GM23248 (cell line): ENCODE measurements around the gene CCDC102A. TPM values are rescaled to one million over a fixed set of nuclear protein-coding genes. Genes with fewer than 3 reads are reported as not detected.

Experiments used
- DNase-seq: peaks from one replicate; pipeline ENCODE4 v3.0.0-alpha.2; 2015
- H2AFZ ChIP-seq: fragments of 200-600 bp; sonication (generic); 2 replicates; pipeline ENCODE4 v1.6.1; 2016; ENCODE audit warnings: antibody characterized with exemption
- H3F3A ChIP-seq: fragments of 200-600 bp; sonication (generic); 2 replicates; pipeline ENCODE4 v1.6.1; 2016; ENCODE audit warnings: mild to moderate bottlenecking, antibody characterized with exemption, mixed run types; ENCODE audit not compliant: insufficient read depth
- H3K27ac ChIP-seq: fragments of 200-600 bp; sonication (generic); 2 replicates; pipeline ENCODE4 v1.5.1; 2016; ENCODE audit warnings: mild to moderate bottlenecking
- H3K27me3 ChIP-seq: fragments of 200-600 bp; sonication (generic); replicated peaks from 2 replicates; pipeline ENCODE4 v1.6.1; 2016; ENCODE audit warnings: mild to moderate bottlenecking; ENCODE audit not compliant: insufficient read depth
- H3K36me3 ChIP-seq: fragments of 200-600 bp; sonication (generic); 2 replicates; pipeline ENCODE4 v1.6.1; 2016; ENCODE audit warnings: low read depth, mild to moderate bottlenecking
- H3K4me1 ChIP-seq: fragments of 200-600 bp; sonication (generic); 2 replicates; pipeline ENCODE4 v1.6.1; 2016; ENCODE audit warnings: mild to moderate bottlenecking; ENCODE audit not compliant: insufficient read depth
- H3K4me2 ChIP-seq: fragments of 200-600 bp; sonication (generic); one replicate; pipeline ENCODE4 v1.6.1; 2016; ENCODE audit warnings: mild to moderate bottlenecking; ENCODE audit not compliant: unreplicated experiment
- H3K4me3 ChIP-seq: fragments of 200-600 bp; sonication (generic); 2 replicates; pipeline ENCODE4 v1.5.1; 2016; ENCODE audit warnings: mild to moderate bottlenecking
- H3K79me2 ChIP-seq: fragments of 200-600 bp; sonication (generic); 2 replicates; pipeline ENCODE4 v1.6.1; 2016; ENCODE audit warnings: mild to moderate bottlenecking; ENCODE audit not compliant: insufficient read depth
- H3K9ac ChIP-seq: fragments of 200-600 bp; sonication (generic); 2 replicates; pipeline ENCODE4 v1.6.1; 2016; ENCODE audit warnings: mild to moderate bottlenecking
- H3K9me2 ChIP-seq: fragments of 200-600 bp; sonication (generic); 2 replicates; pipeline ENCODE4 v1.6.1; 2016; ENCODE audit warnings: mixed run types, mild to moderate bottlenecking, moderate library complexity; ENCODE audit not compliant: insufficient read depth
- H3K9me3 ChIP-seq: fragments of 200-600 bp; sonication (generic); one replicate; pipeline ENCODE4 v1.6.1; 2017; ENCODE audit warnings: low read depth
- H4K20me1 ChIP-seq: fragments of 200-600 bp; sonication (generic); 2 replicates; pipeline ENCODE4 v1.6.0; 2016; ENCODE audit not compliant: insufficient read depth
- EZH2 ChIP-seq: fragments of 200-600 bp; sonication (generic); IDR thresholded peaks from 2 replicates; pipeline ENCODE4 v1.6.1; 2018; ENCODE audit warnings: antibody characterized with exemption, mild to moderate bottlenecking; ENCODE audit not compliant: insufficient read depth, poor library complexity, severe bottlenecking
- EZH2phosphoT487 ChIP-seq: fragments of 200-600 bp; sonication (generic); IDR thresholded peaks from 2 replicates; pipeline ENCODE4 v1.6.1; 2018; ENCODE audit warnings: antibody characterized with exemption, moderate library complexity, mild to moderate bottlenecking, low read depth; ENCODE audit not compliant: insufficient read depth
- WGBS, 2 experiments: methylation state at CpG; one replicate each; pipeline ENCODE4 v1.1.6; 2015 to 2017; ENCODE audit warnings: low lambda C conversion rate in 2 of 2, low coverage in 1 of 2; ENCODE audit errors: missing lambda C conversion rate in 2 of 2; 5-methylcytosine and 5-hydroxymethylcytosine counted together
- in situ Hi-C: fragments of 300-500 bp; cut with MboI; formaldehyde crosslinking; loops from 2 replicates; pipeline ENCODE4 v1.15.0; 2020
- polyA plus RNA-seq: library from polyadenylated mRNA; unstranded; fragments of >200 nt; fragmentation: Nextera tagmentation; extraction: Ambion mirVana; gene quantifications from 2 replicates; pipeline ENCODE4 v1.2.1, GENCODE V29; 2016
- total RNA-seq: library from RNA; depleted of rRNA; stranded (reverse); fragments of >200 nt; shearing (Covaris generic); gene quantifications from 2 replicates; pipeline ENCODE4 v1.2.3, GENCODE V29; 2014; rRNA removed

Gene CCDC102A
- total RNA-seq (17.7 and 20.6 TPM in 2 replicates), polyA plus RNA-seq (3.9 and 4.6 TPM in 2 replicates)

- WGBS, 2 experiments: 1% methylated on average over 37 to 66 of the region's 81 CpGs
- TF ChIP-seq EZH2 (no peak), EZH2phosphoT487 (no peak)
- Histone ChIP-seq H3K4me1 (peaks cover 9% of the 10 kb centered on the region; the same call in 1 of the 2 replicates), H3K9me3 (no peaks in the 10 kb centered on the region), H3K9me2 (no peaks in the 10 kb centered on the region), H2AFZ (peak within 1 kb of the TSS; percentile 99), H3K9ac (peak within 1 kb of the TSS; percentile 86), H3K4me2 (peak within 1 kb of the TSS; percentile 90), H3K27ac (no peak within 1 kb of the TSS), H3K4me3 (peak within 1 kb of the TSS; percentile 100), H3K27me3 (no peaks in the 10 kb centered on the region), H3F3A (0 out of 2 replicates have a peak, but pooled peaks cover 7% of the 10 kb centered on the region), H3K79me2 (peaks cover 4% of the 10 kb centered on the region; the same call in 1 of the 2 replicates), H4K20me1 (no peaks in the 10 kb centered on the region), H3K36me3 (no peaks in the 10 kb centered on the region)
- peak; percentile 60 for DNase-seq
- in situ Hi-C loops: no loop called here
Measured at GRCh38 chr16:57536306-57537193, at the start of gene CCDC102A. Gene CCDC102A (minus strand): TSS chr16:57536571. CDS start chr16:57529177, 7,394 bp downstream.

- Histone ChIP-seq H3K4me1 (peaks cover 2% of the 10 kb centered on the region), H3K79me2 (no peaks in the 10 kb centered on the region), H3K4me3 (no peak overlapping the region), H3K4me2 (no peak overlapping the region), H3K9ac (no peak overlapping the region), H3K36me3 (no peaks in the 10 kb centered on the region), H4K20me1 (no peaks in the 10 kb centered on the region), H2AFZ (no peak overlapping the region), H3K27me3 (no peaks in the 10 kb centered on the region; the same call in 1 of the 2 replicates), H3K27ac (no peak overlapping the region), H3K9me2 (no peaks in the 10 kb centered on the region), H3F3A (no peaks in the 10 kb centered on the region), H3K9me3 (no peaks in the 10 kb centered on the region)
- WGBS, 2 experiments: 34% methylated on average over 3 of the region's 3 CpGs
- TF ChIP-seq EZH2phosphoT487: no peak
- TF ChIP-seq EZH2: no peak
- no peak for DNase-seq
- in situ Hi-C loops: loop anchor here (10.0 kb wide), 1 partner anchor 130 kb away; no protein-coding TSS in a partner anchor
Measured at GRCh38 chr16:57585051-57585687, 48.8 kb upstream of the CCDC102A start.

GRCh38 chr16:57579361-57579665, 42.9 kb upstream of the CCDC102A start:
- no peak for TF ChIP-seq EZH2
- no peak for TF ChIP-seq EZH2phosphoT487
- 19 to 29% methylated on average over 2 of the region's 2 CpGs for WGBS, 2 experiments
- H3K79me2 ChIP-seq: no peaks in the 10 kb centered on the region
- no peak overlapping the region for H3K9ac ChIP-seq
- no peaks in the 10 kb centered on the region for H3K4me1 ChIP-seq
- H2AFZ ChIP-seq: no peak overlapping the region
- H3K36me3 ChIP-seq: no peaks in the 10 kb centered on the region
- no peaks in the 10 kb centered on the region for H4K20me1 ChIP-seq
- no peak overlapping the region for H3K4me3 ChIP-seq
- H3K27me3 ChIP-seq: no peaks in the 10 kb centered on the region; the same call in 1 of the 2 replicates
- in situ Hi-C loops: no loop called here
- no peaks in the 10 kb centered on the region for H3K9me3 ChIP-seq
- no peak for DNase-seq
- no peaks in the 10 kb centered on the region for H3K9me2 ChIP-seq
- no peaks in the 10 kb centered on the region for H3F3A ChIP-seq
- no peak overlapping the region for H3K4me2 ChIP-seq
- no peak overlapping the region for H3K27ac ChIP-seq

GRCh38 chr16:57578521-57579360, 42.4 kb upstream of the CCDC102A start:
- H3K27me3 ChIP-seq: no peaks in the 10 kb centered on the region; the same call in 1 of the 2 replicates
- H2AFZ ChIP-seq: no peak overlapping the region
- H3K9me2 ChIP-seq: no peaks in the 10 kb centered on the region
- no peaks in the 10 kb centered on the region for H4K20me1 ChIP-seq
- no peaks in the 10 kb centered on the region for H3K9me3 ChIP-seq
- DNase-seq: no peak
- in situ Hi-C loops: no loop called here
- no peaks in the 10 kb centered on the region for H3K79me2 ChIP-seq
- no peaks in the 10 kb centered on the region for H3F3A ChIP-seq
- 67% methylated on average over 12 to 14 of the region's 14 CpGs for WGBS, 2 experiments
- no peak overlapping the region for H3K4me2 ChIP-seq
- H3K27ac ChIP-seq: no peak overlapping the region
- no peaks in the 10 kb centered on the region for H3K36me3 ChIP-seq
- no peak overlapping the region for H3K4me3 ChIP-seq
- TF ChIP-seq EZH2 (no peak), EZH2phosphoT487 (no peak)
- no peaks in the 10 kb centered on the region for H3K4me1 ChIP-seq
- no peak overlapping the region for H3K9ac ChIP-seq
